A673 (cell line): ENCODE measurements around the gene SOX1. TPM values are rescaled to one million over a fixed set of nuclear protein-coding genes. Genes with fewer than 3 reads are reported as not detected.

ENCODE experiments used
- BruUV-seq: library from RNA; stranded (reverse); fragments of 400-500 nt; replicated peaks from 2 replicates; lab custom pipeline; 2021; lab: Mats Ljungman, UMichigan
- CTCF ChIA-PET: fragments of 300-600 bp; sonication (Branson Sonifier 250); formaldehyde crosslinking; loops from one replicate; lab custom pipeline; 2022; ENCODE audit warnings: antibody characterized with exemption; lab: Charles Lee
- POLR2A ChIA-PET: fragments of 300-600 bp; sonication (Branson Sonifier 250); formaldehyde crosslinking; loops from one replicate; lab custom pipeline; 2022; ENCODE audit warnings: antibody characterized with exemption; ENCODE audit not compliant: low non-redundant PET; lab: Charles Lee
- DNase-seq: peaks from one replicate; pipeline ENCODE4 v3.0.0-alpha.2; 2015; ENCODE audit warnings: low spot score
- H3K27ac ChIP-seq: fragments of 200-600 bp; sonication (generic); 2 replicates; pipeline ENCODE4 v1.5.1; 2016; ENCODE audit warnings: mixed run types, low read depth, mild to moderate bottlenecking, mixed read lengths, antibody characterized with exemption, low read length; ENCODE audit not compliant: poor library complexity, severe bottlenecking
- H3K27me3 ChIP-seq: fragments of 200-600 bp; sonication (generic); replicated peaks from 2 replicates; pipeline ENCODE4 v1.6.1; 2017; ENCODE audit warnings: mixed run types, low read depth, mild to moderate bottlenecking, mixed read lengths, antibody characterized with exemption, low read length; ENCODE audit not compliant: insufficient read depth, poor library complexity
- H3K36me3 ChIP-seq: fragments of 200-600 bp; sonication (generic); 2 replicates; pipeline ENCODE4 v1.6.1; 2016; ENCODE audit warnings: mixed run types, mild to moderate bottlenecking, mixed read lengths, antibody characterized with exemption, low read length; ENCODE audit not compliant: insufficient read depth, poor library complexity, severe bottlenecking
- H3K4me1 ChIP-seq: fragments of 200-600 bp; sonication (generic); 2 replicates; pipeline ENCODE4 v1.6.1; 2017; ENCODE audit warnings: mixed run types, mild to moderate bottlenecking, mixed read lengths, antibody characterized with exemption, low read length; ENCODE audit not compliant: insufficient read depth, poor library complexity, severe bottlenecking
- H3K4me3 ChIP-seq: fragments of 200-600 bp; sonication (generic); 2 replicates; pipeline ENCODE4 v1.5.1; 2016; ENCODE audit warnings: low read depth, mixed run types, mild to moderate bottlenecking, mixed read lengths, low read length; ENCODE audit not compliant: poor library complexity, severe bottlenecking
- H3K9me3 ChIP-seq: fragments of 200-600 bp; sonication (generic); 2 replicates; pipeline ENCODE4 v1.6.1; 2016; ENCODE audit warnings: mixed run types, low read depth, mild to moderate bottlenecking, mixed read lengths, antibody characterized with exemption, low read length; ENCODE audit not compliant: poor library complexity, severe bottlenecking
- EZH2 ChIP-seq: fragments of 200-600 bp; sonication (generic); IDR thresholded peaks from 2 replicates; pipeline ENCODE4 v1.6.1; 2017; ENCODE audit warnings: borderline replicate concordance, low read depth, mild to moderate bottlenecking, mixed read lengths, antibody characterized with exemption, low read length; ENCODE audit not compliant: poor library complexity, severe bottlenecking
- intact Hi-C: fragments of 100-400 bp; cut with micrococcal nuclease; formaldehyde crosslinking; loops from one replicate; pipeline ENCODE4 v1.10.0; 2022; ENCODE audit not compliant: unreplicated experiment
- total RNA-seq: library from RNA; stranded (reverse); gene quantifications from 2 replicates; pipeline ENCODE4 v1.2.3, GENCODE V29; 2021
- TF ChIP-seq, protein P1 (sequence below): fragments of 300-800, 200-600 bp; sonication (generic); conservative IDR thresholded peaks from 2 replicates; pipeline ENCODE4 v1.5.1; 2017; ENCODE audit warnings: low read depth, mild to moderate bottlenecking, antibody characterized with exemption, low read length, moderate library complexity, mixed read lengths

The SOX1 gene
- total RNA-seq, 1 experiment from 2014 or later, result 56.6 TPM

DNA sequence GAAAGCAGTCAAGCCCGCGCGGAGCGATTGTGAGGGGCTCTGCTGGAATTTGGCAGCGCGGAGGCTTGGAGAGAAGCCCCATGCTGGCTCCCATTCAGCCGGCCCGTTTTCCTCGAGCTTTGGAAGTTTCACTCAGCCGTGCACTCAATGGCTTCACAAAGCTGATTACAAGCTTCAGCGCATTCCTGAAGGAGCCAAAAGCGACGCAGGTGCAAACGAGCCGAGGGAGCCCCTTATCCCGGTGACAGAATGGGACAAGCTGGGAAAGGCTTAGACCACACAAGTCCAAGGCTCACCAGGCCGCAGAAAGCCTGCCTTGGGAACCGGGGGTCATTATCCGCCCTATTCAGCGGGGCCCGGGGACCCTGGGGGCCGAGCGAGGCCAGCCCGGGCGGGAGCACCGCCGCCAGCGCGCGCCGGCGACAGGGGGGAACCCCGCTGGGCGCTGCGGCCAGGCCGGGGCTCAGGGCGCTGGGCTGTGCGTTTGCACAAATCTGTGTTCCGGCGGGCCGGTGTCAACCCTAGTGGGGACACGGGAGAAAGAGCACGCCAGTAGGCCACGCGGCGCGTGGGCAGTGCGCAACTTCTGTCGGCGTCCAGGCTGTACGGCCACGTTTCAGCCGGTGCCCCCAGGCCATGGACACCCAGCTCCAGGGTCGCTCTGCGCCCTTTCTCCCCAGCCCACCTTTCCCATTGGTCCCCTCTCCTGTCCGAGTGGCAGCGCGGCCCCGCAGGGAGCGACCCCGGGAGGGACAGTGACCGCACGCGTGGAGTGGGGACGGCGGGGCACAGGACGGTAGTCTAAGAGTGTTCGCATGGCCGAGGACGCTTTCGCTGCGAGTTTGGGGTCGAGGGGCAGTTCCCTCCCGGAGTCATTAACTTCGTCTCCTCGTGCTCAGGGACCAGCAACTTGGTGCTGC is 37.3 kb downstream of the SOX1 start:
- BruUV-seq, result no TSS peak
- Histone ChIP-seq H3K4me3 (peak overlapping the region; percentile 18), H3K9me3 (no peaks in the 10 kb centered on the region), H3K36me3 (no peaks in the 10 kb centered on the region), H3K27me3 (peaks cover 25% of the 10 kb centered on the region), H3K27ac (peak overlapping the region; percentile 18), H3K4me1 (peaks cover 49% of the 10 kb centered on the region)
- POLR2A ChIA-PET, result no interaction called here
- intact Hi-C loops, result loop anchor here (5.0 kb wide), 1 partner anchor 338 kb away; no protein-coding TSS in a partner anchor
- CTCF ChIA-PET, result no interaction called here
- DNase-seq, result peak; percentile 55
- TF ChIP-seq, protein P1, sequence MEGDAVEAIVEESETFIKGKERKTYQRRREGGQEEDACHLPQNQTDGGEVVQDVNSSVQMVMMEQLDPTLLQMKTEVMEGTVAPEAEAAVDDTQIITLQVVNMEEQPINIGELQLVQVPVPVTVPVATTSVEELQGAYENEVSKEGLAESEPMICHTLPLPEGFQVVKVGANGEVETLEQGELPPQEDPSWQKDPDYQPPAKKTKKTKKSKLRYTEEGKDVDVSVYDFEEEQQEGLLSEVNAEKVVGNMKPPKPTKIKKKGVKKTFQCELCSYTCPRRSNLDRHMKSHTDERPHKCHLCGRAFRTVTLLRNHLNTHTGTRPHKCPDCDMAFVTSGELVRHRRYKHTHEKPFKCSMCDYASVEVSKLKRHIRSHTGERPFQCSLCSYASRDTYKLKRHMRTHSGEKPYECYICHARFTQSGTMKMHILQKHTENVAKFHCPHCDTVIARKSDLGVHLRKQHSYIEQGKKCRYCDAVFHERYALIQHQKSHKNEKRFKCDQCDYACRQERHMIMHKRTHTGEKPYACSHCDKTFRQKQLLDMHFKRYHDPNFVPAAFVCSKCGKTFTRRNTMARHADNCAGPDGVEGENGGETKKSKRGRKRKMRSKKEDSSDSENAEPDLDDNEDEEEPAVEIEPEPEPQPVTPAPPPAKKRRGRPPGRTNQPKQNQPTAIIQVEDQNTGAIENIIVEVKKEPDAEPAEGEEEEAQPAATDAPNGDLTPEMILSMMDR, result no peak
- no peak for TF ChIP-seq EZH2

DNA sequence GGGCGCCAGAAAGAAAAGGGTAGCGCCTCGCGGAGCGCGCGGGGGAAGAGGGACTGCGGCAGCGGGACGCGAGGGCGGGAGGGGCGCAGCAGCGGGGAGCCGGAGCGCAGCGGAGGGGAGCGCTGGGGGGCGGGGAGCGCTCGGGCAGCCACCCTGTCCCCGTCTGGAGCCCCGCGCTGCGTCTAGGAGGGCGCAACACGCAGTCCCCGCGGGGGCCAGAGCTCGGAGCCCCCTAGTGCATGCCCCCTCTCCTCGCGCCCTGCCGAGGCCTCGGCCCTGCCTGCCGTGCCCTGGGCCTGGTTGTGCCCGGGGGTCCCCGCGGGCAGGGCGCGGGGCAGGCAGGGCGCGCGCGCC is 37.9 kb downstream of the SOX1 start:
- ChIA-PET POLR2A (no interaction called here), CTCF (no interaction called here)
- Histone ChIP-seq H3K36me3 (no peaks in the 10 kb centered on the region), H3K4me3 (peak overlapping the region; percentile 18), H3K27ac (no peak overlapping the region), H3K4me1 (peaks cover 42% of the 10 kb centered on the region), H3K9me3 (no peaks in the 10 kb centered on the region), H3K27me3 (peaks cover 31% of the 10 kb centered on the region)
- no TSS peak for BruUV-seq
- TF ChIP-seq, protein P1, result no peak
- TF ChIP-seq EZH2, result no peak
- intact Hi-C loops, result loop anchor here (5.0 kb wide), 1 partner anchor 337 kb away; no protein-coding TSS in a partner anchor
- peak; percentile 25 for DNase-seq

DNA sequence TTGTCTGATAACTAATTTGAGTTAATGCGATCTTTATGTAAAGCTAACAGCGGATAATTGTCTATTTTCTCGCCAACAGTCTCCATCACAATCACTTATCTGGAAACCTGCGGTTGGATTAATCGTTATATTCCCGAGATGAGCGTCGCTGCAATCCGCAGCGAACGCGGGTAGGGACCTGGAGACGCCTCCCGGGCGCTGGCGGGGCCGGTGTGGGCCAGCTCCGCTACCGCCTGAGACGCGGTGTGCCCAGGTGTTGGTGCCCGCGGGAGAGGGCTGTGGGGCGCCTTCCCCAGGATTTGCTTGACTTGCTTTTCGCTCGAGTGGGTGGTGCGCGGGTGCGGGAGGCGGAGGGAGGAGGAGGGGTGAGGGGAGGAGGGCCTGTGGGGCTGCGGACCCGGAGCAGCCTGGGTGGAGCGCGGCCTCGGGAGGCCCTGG is 38.3 kb downstream of the SOX1 start:
- BruUV-seq, result no TSS peak

More for the DNA sequence above, 38.3 kb downstream of the SOX1 start:
- no peak for DNase-seq
- Histone ChIP-seq H3K4me1 (peaks cover 38% of the 10 kb centered on the region), H3K9me3 (no peaks in the 10 kb centered on the region), H3K27ac (no peak overlapping the region), H3K27me3 (peaks cover 33% of the 10 kb centered on the region), H3K36me3 (no peaks in the 10 kb centered on the region), H3K4me3 (peak overlapping the region; percentile 18)
- TF ChIP-seq EZH2, result no peak
- TF ChIP-seq, protein P1, result no peak
- CTCF ChIA-PET, result no interaction called here
- intact Hi-C loops, result no loop called here
- POLR2A ChIA-PET, result no interaction called here
